ENCODE data around the gene FHIT.
"Not testable (repeated sequence)": the region's sequence is repeated elsewhere in the genome, so short reads cannot be mapped to it uniquely, and the experiment has no call there.

Gene FHIT

DNA sequence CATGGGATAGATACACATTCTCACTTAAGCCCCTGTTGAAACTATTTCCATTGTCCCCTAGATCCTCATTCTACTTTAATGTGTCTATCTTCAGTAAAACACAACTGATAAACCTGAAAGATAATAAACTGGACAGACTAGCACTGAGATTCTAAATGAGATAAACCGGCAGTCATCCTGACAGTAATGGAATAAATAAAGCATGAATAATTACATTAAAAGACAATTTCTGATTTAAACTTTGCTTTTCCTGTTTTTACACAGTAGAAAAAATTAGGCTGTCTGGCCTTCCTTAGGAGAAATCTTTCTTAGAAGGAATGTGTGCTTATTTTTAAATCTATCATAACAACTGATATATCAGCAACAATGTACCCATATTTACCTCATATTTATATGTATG lies 232.4 kb downstream of the FHIT start:
- no peak for DNase-seq (ENCODE audit: low read depth)

GRCh38 chr3:61017028-61017427 lies 234.2 kb downstream of the FHIT start:
- not testable (repeated sequence) for H3K4me1 ChIP-seq (ENCODE audit: control insufficient read depth, insufficient read depth, low read length); DNase-seq (ENCODE audit: low read depth); H3K36me3 ChIP-seq (ENCODE audit: control insufficient read depth, insufficient read depth, low read length, severe bottlenecking); H3K4me3 ChIP-seq (ENCODE audit: low read length); H3K27me3 ChIP-seq (replicated peaks; ENCODE audit: control insufficient read depth, insufficient read depth, low read length); H3K9me3 ChIP-seq (ENCODE audit: control insufficient read depth, low read length); H3K9ac ChIP-seq (ENCODE audit: low read length)

More for the DNA sequence above, 232.4 kb downstream of the FHIT start:
- Histone ChIP-seq H3K27me3 (replicated peaks; ENCODE audit: control insufficient read depth, insufficient read depth, low read length) (no peaks in the 10 kb centered on the region), H3K9ac (ENCODE audit: low read length) (no peak overlapping the region), H3K9me3 (ENCODE audit: control insufficient read depth, low read length) (no peaks in the 10 kb centered on the region), H3K36me3 (ENCODE audit: control insufficient read depth, insufficient read depth, low read length, severe bottlenecking) (no peaks in the 10 kb centered on the region), H3K4me1 (ENCODE audit: control insufficient read depth, insufficient read depth, low read length) (no peaks in the 10 kb centered on the region), H3K4me3 (ENCODE audit: low read length) (no peak overlapping the region)

GRCh38 chr3:61015859-61016258 lies 235.4 kb downstream of the FHIT start:
- no peak overlapping the region for H3K4me3 ChIP-seq (ENCODE audit: low read length)

GRCh38 chr3:61015408-61015807 lies 235.8 kb downstream of the FHIT start:
- Histone ChIP-seq H3K9ac (ENCODE audit: low read length) (no peak overlapping the region), H3K27me3 (replicated peaks; ENCODE audit: control insufficient read depth, insufficient read depth, low read length) (no peaks in the 10 kb centered on the region), H3K4me3 (ENCODE audit: low read length) (no peak overlapping the region), H3K4me1 (ENCODE audit: control insufficient read depth, insufficient read depth, low read length) (no peaks in the 10 kb centered on the region), H3K36me3 (ENCODE audit: control insufficient read depth, insufficient read depth, low read length, severe bottlenecking) (no peaks in the 10 kb centered on the region), H3K9me3 (ENCODE audit: control insufficient read depth, low read length) (no peaks in the 10 kb centered on the region)
- DNase-seq (ENCODE audit: low read depth), result no peak

More at GRCh38 chr3:61015859-61016258, 235.4 kb downstream of the FHIT start:
- DNase-seq (ENCODE audit: low read depth), result no peak
- no peaks in the 10 kb centered on the region for H3K36me3 ChIP-seq (ENCODE audit: control insufficient read depth, insufficient read depth, low read length, severe bottlenecking)
- no peak overlapping the region for H3K9ac ChIP-seq (ENCODE audit: low read length)
- H3K9me3 ChIP-seq (ENCODE audit: control insufficient read depth, low read length), result no peaks in the 10 kb centered on the region
- H3K4me1 ChIP-seq (ENCODE audit: control insufficient read depth, insufficient read depth, low read length), result no peaks in the 10 kb centered on the region
- no peaks in the 10 kb centered on the region for H3K27me3 ChIP-seq (replicated peaks; ENCODE audit: control insufficient read depth, insufficient read depth, low read length)

DNA sequence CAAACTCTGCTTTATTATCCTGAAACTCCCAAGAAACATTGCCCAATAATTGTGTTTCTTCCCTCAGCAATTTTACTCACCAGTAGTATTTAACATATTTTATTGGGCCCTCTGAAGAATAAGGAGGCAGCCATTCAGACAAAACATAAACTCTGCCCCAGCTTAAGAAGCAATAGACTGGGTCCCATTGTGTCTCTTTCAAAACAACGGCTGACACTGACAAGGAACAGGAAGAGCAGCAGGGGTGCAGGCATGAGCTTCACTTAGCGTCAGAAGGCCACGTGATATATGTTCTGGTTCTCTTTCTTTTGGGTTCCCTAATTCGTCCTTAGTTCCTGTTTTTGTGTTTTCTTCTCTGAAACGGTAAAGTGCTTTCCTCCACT lies 242.3 kb downstream of the FHIT start:
- no peak overlapping the region for H3K9ac ChIP-seq (ENCODE audit: low read length)
- no peaks in the 10 kb centered on the region for H3K27me3 ChIP-seq (replicated peaks; ENCODE audit: control insufficient read depth, insufficient read depth, low read length)
- no peak for DNase-seq (ENCODE audit: low read depth)
- H3K4me3 ChIP-seq (ENCODE audit: low read length), result no peak overlapping the region
- H3K36me3 ChIP-seq (ENCODE audit: control insufficient read depth, insufficient read depth, low read length, severe bottlenecking), result no peaks in the 10 kb centered on the region
- H3K4me1 ChIP-seq (ENCODE audit: control insufficient read depth, insufficient read depth, low read length), result no peaks in the 10 kb centered on the region
- no peaks in the 10 kb centered on the region for H3K9me3 ChIP-seq (ENCODE audit: control insufficient read depth, low read length)

- Histone ChIP-seq H3K27me3 (replicated peaks; ENCODE audit: control insufficient read depth, insufficient read depth, low read length) (no peaks in the 10 kb centered on the region), H3K9ac (ENCODE audit: low read length) (no peak overlapping the region), H3K4me3 (ENCODE audit: low read length) (no peak overlapping the region), H3K4me1 (ENCODE audit: control insufficient read depth, insufficient read depth, low read length) (no peaks in the 10 kb centered on the region), H3K9me3 (ENCODE audit: control insufficient read depth, low read length) (no peaks in the 10 kb centered on the region), H3K36me3 (ENCODE audit: control insufficient read depth, insufficient read depth, low read length, severe bottlenecking) (no peaks in the 10 kb centered on the region)
- DNase-seq (ENCODE audit: low read depth), result no peak
Measured at GRCh38 chr3:61008153-61008997, 242.9 kb downstream of the FHIT start.

- no peak for DNase-seq (ENCODE audit: low read depth)
- Histone ChIP-seq H3K4me3 (ENCODE audit: low read length) (no peak overlapping the region), H3K9ac (ENCODE audit: low read length) (no peak overlapping the region), H3K9me3 (ENCODE audit: control insufficient read depth, low read length) (no peaks in the 10 kb centered on the region), H3K27me3 (replicated peaks; ENCODE audit: control insufficient read depth, insufficient read depth, low read length) (no peaks in the 10 kb centered on the region), H3K36me3 (ENCODE audit: control insufficient read depth, insufficient read depth, low read length, severe bottlenecking) (no peaks in the 10 kb centered on the region), H3K4me1 (ENCODE audit: control insufficient read depth, insufficient read depth, low read length) (no peaks in the 10 kb centered on the region)
Measured at GRCh38 chr3:61005591-61005990, 245.7 kb downstream of the FHIT start.

GRCh38 chr3:60998858-60999257 lies 252.4 kb downstream of the FHIT start:
- Histone ChIP-seq H3K36me3 (ENCODE audit: control insufficient read depth, insufficient read depth, low read length, severe bottlenecking) (no peaks in the 10 kb centered on the region), H3K9me3 (ENCODE audit: control insufficient read depth, low read length) (no peaks in the 10 kb centered on the region), H3K27me3 (replicated peaks; ENCODE audit: control insufficient read depth, insufficient read depth, low read length) (no peaks in the 10 kb centered on the region), H3K4me3 (ENCODE audit: low read length) (no peak overlapping the region), H3K9ac (ENCODE audit: low read length) (no peak overlapping the region), H3K4me1 (ENCODE audit: control insufficient read depth, insufficient read depth, low read length) (no peaks in the 10 kb centered on the region)
- no peak for DNase-seq (ENCODE audit: low read depth)

- Histone ChIP-seq H3K9me3 (ENCODE audit: control insufficient read depth, low read length) (no peaks in the 10 kb centered on the region), H3K36me3 (ENCODE audit: control insufficient read depth, insufficient read depth, low read length, severe bottlenecking) (no peaks in the 10 kb centered on the region), H3K9ac (ENCODE audit: low read length) (no peak overlapping the region), H3K27me3 (replicated peaks; ENCODE audit: control insufficient read depth, insufficient read depth, low read length) (no peaks in the 10 kb centered on the region), H3K4me3 (ENCODE audit: low read length) (no peak overlapping the region), H3K4me1 (ENCODE audit: control insufficient read depth, insufficient read depth, low read length) (no peaks in the 10 kb centered on the region)
- no peak for DNase-seq (ENCODE audit: low read depth)
Measured at GRCh38 chr3:60992395-60992794, 258.9 kb downstream of the FHIT start.

GRCh38 chr3:60990442-60990730 lies 260.9 kb downstream of the FHIT start:
- Histone ChIP-seq H3K4me1 (ENCODE audit: control insufficient read depth, insufficient read depth, low read length) (no peaks in the 10 kb centered on the region), H3K9me3 (ENCODE audit: control insufficient read depth, low read length) (no peaks in the 10 kb centered on the region)
- DNase-seq (ENCODE audit: low read depth), result no peak

DNA sequence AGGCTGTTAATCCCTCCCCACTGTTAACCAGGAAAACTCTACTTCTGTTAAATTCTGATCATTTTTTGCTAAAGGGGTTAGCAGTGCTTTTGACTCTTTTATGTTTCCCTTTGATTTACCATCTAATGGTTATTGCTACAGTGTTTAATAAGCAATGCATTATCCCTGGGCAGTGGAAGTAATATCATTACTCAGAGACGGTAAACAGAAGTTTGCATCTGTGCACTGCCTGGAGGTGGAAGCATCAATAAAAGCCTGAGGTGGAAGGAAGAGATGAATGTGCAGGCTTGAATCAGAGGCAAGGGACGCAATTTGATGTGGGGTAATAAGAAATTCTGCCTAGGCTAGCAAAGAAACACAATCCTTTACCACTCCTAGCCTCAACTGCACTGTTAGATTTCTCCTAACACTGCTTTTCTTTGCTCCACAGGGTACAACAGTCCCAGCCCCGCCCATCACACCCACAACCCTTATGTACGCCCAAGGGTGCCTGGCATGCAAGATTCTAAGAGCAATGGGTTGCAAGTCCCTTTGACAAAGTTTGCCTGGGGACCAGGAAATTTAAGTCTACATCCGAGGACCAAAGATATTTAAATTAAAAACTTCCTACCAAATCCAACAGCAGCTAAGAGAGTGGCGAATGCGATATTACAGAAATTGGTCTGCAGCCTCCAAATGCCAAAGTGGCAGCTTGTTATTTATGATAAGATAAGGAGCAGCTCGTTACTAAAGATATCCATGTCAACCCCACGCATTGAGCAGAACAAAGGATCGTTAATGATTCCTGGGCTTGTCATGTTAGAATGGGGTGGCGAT lies 261.4 kb downstream of the FHIT start:
- H3K4me1 ChIP-seq (ENCODE audit: control insufficient read depth, insufficient read depth, low read length), result no peaks in the 10 kb centered on the region
- H3K9me3 ChIP-seq (ENCODE audit: control insufficient read depth, low read length), result no peaks in the 10 kb centered on the region
- H3K9ac ChIP-seq (ENCODE audit: low read length), result no peak overlapping the region
- no peak overlapping the region for H3K4me3 ChIP-seq (ENCODE audit: low read length)
- H3K36me3 ChIP-seq (ENCODE audit: control insufficient read depth, insufficient read depth, low read length, severe bottlenecking), result no peaks in the 10 kb centered on the region
- DNase-seq (ENCODE audit: low read depth), result no peak
- no peaks in the 10 kb centered on the region for H3K27me3 ChIP-seq (replicated peaks; ENCODE audit: control insufficient read depth, insufficient read depth, low read length)

More at GRCh38 chr3:60990442-60990730, 260.9 kb downstream of the FHIT start:
- H3K36me3 ChIP-seq (ENCODE audit: control insufficient read depth, insufficient read depth, low read length, severe bottlenecking), result no peaks in the 10 kb centered on the region
- H3K4me3 ChIP-seq (ENCODE audit: low read length), result no peak overlapping the region
- H3K27me3 ChIP-seq (replicated peaks; ENCODE audit: control insufficient read depth, insufficient read depth, low read length), result no peaks in the 10 kb centered on the region
- no peak overlapping the region for H3K9ac ChIP-seq (ENCODE audit: low read length)
